PC-9 (cell line): ENCODE measurements around the gene PDE7B.

Experiments used
- EZH2 ChIP-seq: fragments of 200-600 bp; sonication (generic); IDR thresholded peaks from 2 replicates; pipeline ENCODE4 v1.8.0; 2017; ENCODE audit warnings: antibody characterized with exemption, low read depth
- TF ChIP-seq, protein P1 (sequence below): fragments of 200-600 bp; sonication (generic); conservative IDR thresholded peaks from 2 replicates; pipeline ENCODE4 v1.6.1; 2017; ENCODE audit warnings: mixed run types, antibody characterized with exemption, mild to moderate bottlenecking, moderate library complexity

DNA sequence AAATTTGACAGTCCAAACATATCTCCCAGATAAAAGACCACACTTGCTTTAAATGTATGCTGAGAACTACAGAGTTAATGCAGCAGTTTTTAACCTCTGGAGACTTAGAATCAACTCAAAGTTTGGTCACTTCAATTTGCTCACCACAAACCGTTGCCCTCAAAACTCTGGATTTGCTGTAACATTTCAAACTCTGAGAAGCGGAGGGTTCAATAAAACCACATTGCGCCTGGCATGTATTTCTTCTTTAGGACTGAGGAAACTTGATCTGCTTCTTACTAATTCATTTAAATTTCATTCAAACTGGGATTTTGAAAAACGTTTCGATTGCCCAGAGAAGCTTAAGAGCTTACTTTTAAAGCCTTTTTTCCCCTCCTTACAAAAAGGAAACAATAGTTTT is 282.8 kb downstream of the PDE7B start:
- TF ChIP-seq, protein P1, sequence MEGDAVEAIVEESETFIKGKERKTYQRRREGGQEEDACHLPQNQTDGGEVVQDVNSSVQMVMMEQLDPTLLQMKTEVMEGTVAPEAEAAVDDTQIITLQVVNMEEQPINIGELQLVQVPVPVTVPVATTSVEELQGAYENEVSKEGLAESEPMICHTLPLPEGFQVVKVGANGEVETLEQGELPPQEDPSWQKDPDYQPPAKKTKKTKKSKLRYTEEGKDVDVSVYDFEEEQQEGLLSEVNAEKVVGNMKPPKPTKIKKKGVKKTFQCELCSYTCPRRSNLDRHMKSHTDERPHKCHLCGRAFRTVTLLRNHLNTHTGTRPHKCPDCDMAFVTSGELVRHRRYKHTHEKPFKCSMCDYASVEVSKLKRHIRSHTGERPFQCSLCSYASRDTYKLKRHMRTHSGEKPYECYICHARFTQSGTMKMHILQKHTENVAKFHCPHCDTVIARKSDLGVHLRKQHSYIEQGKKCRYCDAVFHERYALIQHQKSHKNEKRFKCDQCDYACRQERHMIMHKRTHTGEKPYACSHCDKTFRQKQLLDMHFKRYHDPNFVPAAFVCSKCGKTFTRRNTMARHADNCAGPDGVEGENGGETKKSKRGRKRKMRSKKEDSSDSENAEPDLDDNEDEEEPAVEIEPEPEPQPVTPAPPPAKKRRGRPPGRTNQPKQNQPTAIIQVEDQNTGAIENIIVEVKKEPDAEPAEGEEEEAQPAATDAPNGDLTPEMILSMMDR = no peak
- TF ChIP-seq EZH2 = no peak
